HG02884 (cell line): ENCODE measurements around the gene POLA2.

Experiments
- ATAC-seq: cut with Tn5 transposase; IDR thresholded peaks from one replicate; pipeline ENCODE4 v1.9.1; 2021; ENCODE audit warnings: mild to moderate bottlenecking, moderate library complexity; ENCODE audit not compliant: unreplicated experiment

POLA2 gene

DNA sequence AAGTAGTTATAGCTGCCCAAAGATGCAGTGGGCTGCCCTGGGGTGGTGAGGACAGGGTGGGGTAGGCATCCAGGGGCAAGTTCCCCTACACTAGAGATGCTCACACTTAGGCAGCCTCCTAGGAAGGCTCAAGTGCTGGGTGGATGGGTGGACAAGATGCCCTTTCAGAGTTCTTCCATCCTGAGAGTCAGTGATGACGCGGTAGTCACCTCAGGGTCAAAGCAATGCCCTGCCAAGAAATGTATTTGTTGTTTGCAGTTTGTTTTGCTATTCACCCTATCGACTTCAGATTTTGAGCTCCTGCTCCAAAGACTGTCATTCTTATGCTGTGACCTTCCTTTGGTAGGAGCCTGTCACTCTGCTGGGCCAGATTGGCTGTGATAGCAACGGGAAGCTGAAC, 18.9 kb downstream of the POLA2 start:
- no peak for ATAC-seq

GRCh38 chr11:65286686-65287085, 24.9 kb downstream of the POLA2 start:
- no peak for ATAC-seq

GRCh38 chr11:65287601-65288000, 25.8 kb downstream of the POLA2 start:
- ATAC-seq: no peak

- no peak for ATAC-seq
Observed at GRCh38 chr11:65288706-65289536, 27.2 kb downstream of the POLA2 start.

DNA sequence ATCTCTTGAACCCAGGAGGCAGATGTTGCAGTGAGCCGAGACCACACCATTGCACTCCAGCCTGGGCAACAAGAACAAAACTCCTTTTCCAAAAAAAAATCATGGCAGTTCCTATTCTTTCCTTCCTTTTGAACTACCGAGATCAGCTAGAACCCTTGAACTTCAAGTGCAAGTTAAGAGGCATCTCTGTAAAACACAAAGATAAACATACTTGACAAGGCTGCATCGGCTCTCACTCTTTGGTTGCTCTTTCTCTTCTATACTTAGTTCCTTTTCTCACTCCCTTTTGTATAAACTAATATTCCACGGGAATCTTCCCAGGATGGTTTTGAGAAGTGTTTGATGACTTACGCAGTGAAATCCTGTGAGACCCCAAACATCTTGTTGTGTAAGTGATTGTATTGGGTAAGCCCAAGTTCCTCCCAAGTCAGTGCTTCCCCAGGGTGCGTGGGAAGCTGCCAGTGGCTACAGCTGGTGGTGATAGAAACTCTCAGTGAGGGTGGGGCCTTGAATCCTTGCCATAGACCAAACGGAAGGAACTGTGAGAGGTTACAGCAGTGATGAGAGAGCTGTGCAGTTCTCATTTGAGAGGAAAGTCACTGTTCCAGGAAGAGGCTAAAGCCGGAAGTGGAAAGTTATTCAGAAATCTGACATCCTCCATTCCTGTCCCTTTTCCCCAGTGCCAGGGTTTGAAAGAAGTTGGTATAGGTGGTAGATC, 28.8 kb downstream of the POLA2 start:
- ATAC-seq: no peak

GRCh38 chr11:65291613-65292012, 29.9 kb downstream of the POLA2 start:
- no peak for ATAC-seq

DNA sequence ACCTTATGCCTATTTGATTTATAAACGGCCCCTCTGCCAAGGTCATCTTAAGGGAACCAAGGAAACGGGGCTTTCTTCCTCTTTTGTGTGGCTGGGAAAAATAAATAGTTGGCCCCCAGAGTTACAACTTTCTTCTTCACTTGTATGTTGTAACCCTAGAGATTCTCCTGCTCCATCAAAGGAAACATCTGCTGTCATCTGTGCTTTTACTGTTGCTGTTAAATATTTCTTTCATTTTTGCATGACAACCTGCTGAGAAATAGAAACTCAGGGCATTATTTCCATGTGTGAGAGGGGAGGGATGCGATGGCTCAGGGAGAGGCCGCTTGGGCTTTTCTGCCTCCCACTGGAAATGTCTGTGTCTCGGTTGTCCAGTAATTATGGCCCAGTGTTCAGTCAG, 31.1 kb downstream of the POLA2 start:
- ATAC-seq: no peak

GRCh38 chr11:65293909-65294381, 32.2 kb downstream of the POLA2 start:
- no peak for ATAC-seq

- ATAC-seq: no peak
Observed at GRCh38 chr11:65295001-65295400, 33.2 kb downstream of the POLA2 start.

DNA sequence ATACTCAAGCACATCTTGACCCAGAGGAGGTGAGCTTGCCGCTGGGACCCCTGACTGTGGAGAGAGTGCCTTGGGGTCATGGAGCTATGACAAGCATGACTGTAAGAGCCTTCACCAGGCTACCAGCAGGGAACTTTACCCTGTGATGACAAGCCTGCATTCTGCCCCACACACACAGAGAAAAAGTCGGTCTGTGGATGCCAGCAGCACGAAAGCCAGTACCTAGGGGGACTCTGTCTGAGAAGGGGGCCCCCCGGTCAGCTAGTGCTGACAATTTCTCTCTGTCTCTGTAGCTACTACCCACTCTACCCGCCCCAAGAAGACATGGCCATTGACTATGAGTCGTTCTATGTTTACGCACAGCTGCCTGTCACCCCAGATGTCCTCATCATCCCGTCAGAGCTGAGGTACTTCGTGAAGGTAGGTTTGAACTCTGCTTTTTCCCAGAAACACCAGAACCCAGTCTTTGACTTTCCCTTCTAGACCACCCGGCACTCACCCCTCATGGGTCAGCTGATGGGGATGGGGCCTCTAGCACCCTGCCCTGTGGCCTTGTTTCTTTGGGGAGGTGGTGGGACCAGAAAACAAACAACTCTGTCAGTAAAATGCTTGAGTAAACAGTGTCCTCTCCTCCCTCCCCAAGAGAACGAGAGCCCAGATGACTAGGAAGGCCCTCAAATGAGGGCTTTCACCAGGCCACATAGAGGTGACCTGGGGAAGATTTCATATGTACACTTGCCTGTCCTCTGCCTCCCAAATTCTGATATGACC, 34.0 kb downstream of the POLA2 start:
- ATAC-seq: no peak

DNA sequence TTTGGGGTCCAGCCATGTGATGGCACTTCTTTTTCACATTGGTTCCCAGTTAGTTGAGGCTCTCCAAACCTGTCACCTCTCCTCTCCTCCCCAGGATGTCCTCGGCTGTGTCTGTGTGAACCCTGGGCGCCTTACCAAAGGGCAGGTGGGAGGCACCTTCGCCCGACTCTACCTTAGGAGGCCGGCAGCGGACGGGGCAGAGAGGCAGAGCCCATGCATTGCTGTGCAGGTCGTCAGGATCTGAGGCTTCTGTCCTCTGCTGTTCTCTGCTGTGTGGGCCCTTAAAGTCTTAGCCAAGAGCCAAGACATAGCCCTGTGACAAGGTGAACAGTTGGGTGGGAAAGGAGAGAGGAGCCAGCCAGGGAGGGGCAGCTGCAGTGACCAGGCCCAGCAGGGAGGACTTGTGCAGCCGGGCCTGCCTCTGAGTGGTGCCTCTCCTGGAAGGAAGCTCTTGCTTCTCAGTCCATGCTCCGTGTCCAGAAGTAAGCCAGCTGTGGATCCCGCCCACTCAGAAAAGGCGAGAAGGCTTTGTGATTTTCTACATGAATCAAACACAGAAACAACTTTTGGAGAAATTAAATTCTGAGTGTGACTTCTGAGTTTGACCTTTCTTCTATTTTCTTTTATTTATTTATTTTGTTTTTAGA, 35.4 kb downstream of the POLA2 start:
- ATAC-seq: no peak

GRCh38 chr11:65298131-65298535, 36.4 kb downstream of the POLA2 start:
- ATAC-seq: no peak

GRCh38 chr11:65298655-65299179, 37.0 kb downstream of the POLA2 start:
- no peak for ATAC-seq

DNA sequence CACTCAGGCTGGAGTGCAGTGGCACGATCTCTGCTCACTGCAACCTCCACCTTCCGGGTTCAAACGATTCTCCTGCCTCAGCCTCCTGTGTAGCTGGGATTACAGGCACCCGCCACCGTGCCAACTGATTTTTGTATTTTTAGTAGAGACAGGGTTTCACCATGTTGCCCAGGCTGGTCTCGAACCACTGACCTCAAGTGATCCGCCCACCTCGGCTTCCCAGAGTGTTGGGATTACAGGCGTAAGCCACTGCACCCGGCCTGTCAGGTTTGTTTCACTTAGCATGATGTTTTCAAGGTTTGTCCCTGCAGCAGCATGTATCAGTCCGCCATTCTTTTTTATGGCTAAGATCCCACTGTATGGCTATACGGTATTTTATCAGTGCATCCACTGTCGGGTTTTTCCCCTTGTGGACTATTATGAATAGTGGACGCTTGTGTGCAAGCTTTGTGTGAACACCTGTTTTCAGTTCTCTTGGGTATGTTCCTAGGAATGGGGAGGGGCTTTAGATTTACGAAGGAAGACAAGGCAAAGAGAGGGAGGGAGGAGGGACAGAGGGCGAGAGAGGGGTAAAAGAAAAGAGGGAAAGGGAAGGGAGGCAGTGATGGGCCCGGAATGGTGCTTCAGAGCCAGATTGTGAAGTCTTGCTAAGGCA, 39.0 kb downstream of the POLA2 start:
- no peak for ATAC-seq

- ATAC-seq: no peak
Observed at GRCh38 chr11:65301491-65302329, 39.9 kb downstream of the POLA2 start.

- no peak for ATAC-seq
Observed at GRCh38 chr11:65303555-65303954, 41.8 kb downstream of the POLA2 start.

DNA sequence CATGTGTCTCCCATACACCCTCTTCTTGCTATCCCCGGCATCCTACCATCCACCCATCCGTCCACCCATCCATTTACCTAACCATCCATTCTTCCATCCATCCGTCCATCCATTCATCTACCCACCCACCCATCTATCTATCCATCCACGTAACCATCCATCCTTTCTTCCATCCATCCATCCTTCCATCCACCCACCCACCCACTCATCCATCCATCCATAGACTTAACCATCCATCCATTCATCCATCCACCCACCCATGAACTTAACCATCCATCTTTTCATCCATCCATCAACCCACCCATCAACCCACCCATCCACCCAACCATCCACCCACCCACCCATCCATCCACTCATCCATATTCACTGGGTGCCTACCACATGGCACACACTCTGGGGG, 42.3 kb downstream of the POLA2 start:
- ATAC-seq: no peak

DNA sequence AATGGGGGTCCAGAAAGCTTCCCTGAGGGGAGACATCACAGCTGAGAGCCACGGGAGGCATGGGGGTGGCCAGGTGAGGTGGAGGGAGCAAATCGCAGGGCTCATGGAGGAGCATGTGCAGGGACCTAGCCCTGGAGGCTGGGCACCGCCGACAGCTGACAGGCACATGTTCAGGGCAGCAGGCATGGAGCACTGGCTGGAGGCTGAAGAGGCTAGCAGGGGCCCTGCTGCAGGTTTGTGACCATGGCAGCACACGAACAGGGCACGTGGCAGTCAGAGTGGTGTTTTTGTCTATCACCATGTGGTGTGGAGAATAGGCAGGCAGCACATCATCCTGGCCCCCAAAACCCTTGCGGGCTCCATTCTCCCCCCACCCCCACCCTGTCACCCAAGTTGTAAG, 42.9 kb downstream of the POLA2 start:
- ATAC-seq: no peak

DNA sequence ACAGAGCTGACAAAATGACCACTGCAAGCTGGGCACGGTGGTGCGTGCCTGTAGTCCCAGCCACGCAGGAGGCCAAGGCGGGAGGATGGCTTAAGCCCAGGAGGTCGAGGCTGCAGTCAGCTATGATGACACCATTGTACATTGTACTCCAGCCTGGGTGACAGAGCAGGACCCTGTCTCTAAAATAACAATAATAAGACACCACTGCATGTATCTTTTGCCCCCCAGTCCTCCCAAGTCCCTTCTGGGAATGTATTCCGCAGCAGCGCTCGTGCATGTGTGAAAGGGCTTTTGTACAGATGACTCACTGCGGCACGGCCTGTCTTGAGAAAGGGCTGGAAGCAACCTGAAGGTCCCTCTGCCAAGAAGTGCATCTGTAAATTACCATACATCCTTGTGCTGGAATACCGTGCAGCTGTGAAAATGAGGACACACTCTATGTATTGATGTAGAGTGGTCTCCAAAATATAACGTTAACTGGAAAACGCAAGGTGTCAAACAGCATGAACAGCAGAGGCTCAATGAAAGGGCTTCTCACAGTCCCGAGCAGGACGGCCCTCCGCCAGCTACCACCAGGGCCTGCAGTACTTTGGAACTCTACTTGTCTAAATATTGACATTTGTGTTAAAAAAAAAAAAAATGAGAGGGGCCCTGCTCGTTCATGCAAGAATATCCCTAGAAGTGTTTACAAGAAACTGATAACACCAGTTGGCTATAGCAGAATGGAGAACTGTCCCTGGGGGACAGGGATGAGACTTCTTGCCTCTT, 43.9 kb downstream of the POLA2 start:
- no peak for ATAC-seq
